Mesothelial cell of epicardium (in vitro differentiated cells): ENCODE results near the gene S100A12. TPM values are rescaled to one million over a fixed set of nuclear protein-coding genes. Genes with fewer than 3 reads are reported as not detected.

ENCODE experiments used
- DNase-seq, 2 experiments: peaks; one replicate each; pipeline ENCODE4 v3.0.0; 2021; ENCODE audit warnings: low spot score in 2 of 2; ENCODE audit not compliant: unreplicated experiment in 2 of 2
- H3K27ac Mint-ChIP-seq: 2 replicates; pipeline ENCODE4 v1.8.0; 2021; ENCODE audit warnings: mixed read lengths
- H3K27me3 Mint-ChIP-seq: 2 replicates; pipeline ENCODE4 v1.8.0; 2021; ENCODE audit warnings: low read depth, mixed read lengths
- H3K36me3 Mint-ChIP-seq: 2 replicates; pipeline ENCODE4 v1.8.0; 2021; ENCODE audit warnings: mixed read lengths
- H3K4me1 Mint-ChIP-seq: 2 replicates; pipeline ENCODE4 v1.8.0; 2021; ENCODE audit warnings: mixed read lengths
- H3K4me3 Mint-ChIP-seq: 2 replicates; pipeline ENCODE4 v1.8.0; 2021; ENCODE audit warnings: mild to moderate bottlenecking, moderate library complexity, mixed read lengths
- H3K9me3 Mint-ChIP-seq: 2 replicates; pipeline ENCODE4 v1.8.0; 2021; ENCODE audit warnings: mixed read lengths
- total RNA-seq: library from RNA; stranded (reverse); gene quantifications from 3 replicates; pipeline ENCODE4 v1.2.1, GENCODE V29; 2021
- TF ChIP-seq, protein P1 (sequence below): fragments of 200-600 bp; sonication (generic); IDR thresholded peaks from one replicate; pipeline ENCODE4 v1.5.0; 2021; ENCODE audit warnings: antibody characterized with exemption; ENCODE audit not compliant: unreplicated experiment

S100A12 gene
- total RNA-seq, 1 donor from 2014 or later = not detected

- Mint-ChIP-seq H3K4me3 (no peak overlapping the region), H3K27me3 (peaks cover 43% of the 10 kb centered on the region), H3K27ac (no peak overlapping the region), H3K4me1 (no peaks in the 10 kb centered on the region), H3K36me3 (no peaks in the 10 kb centered on the region), H3K9me3 (peaks cover 19% of the 10 kb centered on the region)
- TF ChIP-seq, protein P1, sequence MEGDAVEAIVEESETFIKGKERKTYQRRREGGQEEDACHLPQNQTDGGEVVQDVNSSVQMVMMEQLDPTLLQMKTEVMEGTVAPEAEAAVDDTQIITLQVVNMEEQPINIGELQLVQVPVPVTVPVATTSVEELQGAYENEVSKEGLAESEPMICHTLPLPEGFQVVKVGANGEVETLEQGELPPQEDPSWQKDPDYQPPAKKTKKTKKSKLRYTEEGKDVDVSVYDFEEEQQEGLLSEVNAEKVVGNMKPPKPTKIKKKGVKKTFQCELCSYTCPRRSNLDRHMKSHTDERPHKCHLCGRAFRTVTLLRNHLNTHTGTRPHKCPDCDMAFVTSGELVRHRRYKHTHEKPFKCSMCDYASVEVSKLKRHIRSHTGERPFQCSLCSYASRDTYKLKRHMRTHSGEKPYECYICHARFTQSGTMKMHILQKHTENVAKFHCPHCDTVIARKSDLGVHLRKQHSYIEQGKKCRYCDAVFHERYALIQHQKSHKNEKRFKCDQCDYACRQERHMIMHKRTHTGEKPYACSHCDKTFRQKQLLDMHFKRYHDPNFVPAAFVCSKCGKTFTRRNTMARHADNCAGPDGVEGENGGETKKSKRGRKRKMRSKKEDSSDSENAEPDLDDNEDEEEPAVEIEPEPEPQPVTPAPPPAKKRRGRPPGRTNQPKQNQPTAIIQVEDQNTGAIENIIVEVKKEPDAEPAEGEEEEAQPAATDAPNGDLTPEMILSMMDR = no peak
- no peak for DNase-seq
Measured at GRCh38 chr1:153384958-153385580, 9.6 kb upstream of the S100A12 start.

DNA sequence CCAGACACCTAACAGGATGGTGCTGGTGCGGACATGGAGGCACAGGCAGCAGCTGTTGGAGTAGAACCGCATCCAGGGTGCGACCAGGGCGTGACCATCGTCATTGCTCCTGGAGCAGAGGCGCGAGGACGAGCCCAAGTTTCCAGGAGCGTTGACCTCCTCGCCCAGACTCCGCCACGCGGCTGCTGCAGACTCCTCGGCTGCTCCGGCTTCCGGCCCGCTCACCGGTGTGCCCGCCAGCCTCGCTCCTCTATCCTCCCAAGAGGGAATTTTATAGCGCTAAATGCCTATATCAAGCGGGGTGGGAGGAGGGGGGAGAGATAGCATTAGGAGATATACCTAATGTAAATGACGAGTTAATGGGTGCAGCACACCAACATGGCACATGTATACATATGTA is 5.3 kb upstream of the S100A12 start:
- DNase-seq = no peak
- peaks cover 19% of the 10 kb centered on the region for H3K9me3 Mint-ChIP-seq
- H3K27ac Mint-ChIP-seq = no peak overlapping the region
- peaks cover 33% of the 10 kb centered on the region for H3K27me3 Mint-ChIP-seq
- H3K4me1 Mint-ChIP-seq = no peaks in the 10 kb centered on the region
- no peaks in the 10 kb centered on the region for H3K36me3 Mint-ChIP-seq
- TF ChIP-seq, protein P1 = no peak
- no peak overlapping the region for H3K4me3 Mint-ChIP-seq

GRCh38 chr1:153379591-153379990 is 4.2 kb upstream of the S100A12 start:
- Mint-ChIP-seq H3K27me3 (peaks cover 26% of the 10 kb centered on the region), H3K27ac (no peak overlapping the region)

DNA sequence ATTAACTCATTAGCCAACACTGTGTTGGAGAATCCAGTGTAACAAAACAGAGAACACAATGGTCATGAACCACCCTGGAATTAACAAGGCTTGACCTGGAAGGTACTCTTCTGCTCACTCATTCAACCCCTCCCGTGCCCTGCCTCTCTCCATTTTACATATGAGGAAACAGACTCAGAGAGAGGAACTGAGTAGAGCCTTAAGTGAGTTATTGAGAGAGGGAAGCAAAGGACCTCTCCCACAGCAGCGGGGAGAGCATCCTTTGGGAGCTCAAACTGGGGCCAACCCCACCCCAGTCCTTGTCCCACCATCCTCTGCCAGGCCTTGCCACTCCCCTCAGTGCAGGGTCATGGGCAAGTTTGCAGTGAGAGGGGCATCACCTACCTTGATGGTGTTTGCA is 1.4 kb downstream of the S100A12 start:
- Mint-ChIP-seq H3K9me3 (no peaks in the 10 kb centered on the region), H3K4me3 (no peak overlapping the region), H3K4me1 (no peaks in the 10 kb centered on the region), H3K27ac (no peak overlapping the region), H3K36me3 (no peaks in the 10 kb centered on the region), H3K27me3 (peaks cover 9% of the 10 kb centered on the region)
- DNase-seq = no peak
- TF ChIP-seq, protein P1 = no peak

More at GRCh38 chr1:153379591-153379990, 4.2 kb upstream of the S100A12 start:
- no peak overlapping the region for H3K4me3 Mint-ChIP-seq
- H3K9me3 Mint-ChIP-seq = peaks cover 19% of the 10 kb centered on the region
- no peaks in the 10 kb centered on the region for H3K4me1 Mint-ChIP-seq
- TF ChIP-seq, protein P1 = no peak
- no peaks in the 10 kb centered on the region for H3K36me3 Mint-ChIP-seq
- no peak for DNase-seq

DNA sequence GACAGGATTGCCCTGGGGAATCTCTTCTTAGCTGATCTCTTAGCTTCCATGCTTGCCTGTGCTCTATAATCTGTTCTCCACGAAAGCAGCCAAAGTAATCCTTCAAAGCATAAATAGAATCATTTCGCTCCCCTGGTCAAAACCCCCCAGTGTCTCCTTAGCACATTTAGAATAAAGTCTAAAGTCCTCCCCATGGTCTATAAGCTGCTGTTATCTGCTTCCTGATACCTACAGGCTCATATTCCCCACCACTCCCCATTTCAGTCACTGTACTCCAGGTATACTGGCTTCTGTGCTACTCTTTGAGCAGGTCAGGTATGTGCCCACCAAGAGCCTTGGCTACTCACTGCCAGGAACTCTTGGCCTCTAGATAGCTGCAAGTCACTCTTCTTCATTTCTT is 2.9 kb downstream of the S100A12 start:
- no peak overlapping the region for H3K27ac Mint-ChIP-seq
- H3K4me1 Mint-ChIP-seq = no peaks in the 10 kb centered on the region
- H3K4me3 Mint-ChIP-seq = no peak overlapping the region
- no peak for DNase-seq
- no peaks in the 10 kb centered on the region for H3K9me3 Mint-ChIP-seq
- H3K36me3 Mint-ChIP-seq = no peaks in the 10 kb centered on the region
- H3K27me3 Mint-ChIP-seq = peaks cover 9% of the 10 kb centered on the region
- TF ChIP-seq, protein P1 = no peak
